NCI-H345 (cell line): ENCODE results near the gene MBOAT1.
"Not testable (repeated sequence)": the region's sequence is repeated elsewhere in the genome, so short reads cannot be mapped to it uniquely, and the experiment has no call there.

Experiments
- DNase-seq: peaks from one replicate; lab custom pipeline; 2025; lab: John Stamatoyannopoulos, UW

Gene MBOAT1

DNA sequence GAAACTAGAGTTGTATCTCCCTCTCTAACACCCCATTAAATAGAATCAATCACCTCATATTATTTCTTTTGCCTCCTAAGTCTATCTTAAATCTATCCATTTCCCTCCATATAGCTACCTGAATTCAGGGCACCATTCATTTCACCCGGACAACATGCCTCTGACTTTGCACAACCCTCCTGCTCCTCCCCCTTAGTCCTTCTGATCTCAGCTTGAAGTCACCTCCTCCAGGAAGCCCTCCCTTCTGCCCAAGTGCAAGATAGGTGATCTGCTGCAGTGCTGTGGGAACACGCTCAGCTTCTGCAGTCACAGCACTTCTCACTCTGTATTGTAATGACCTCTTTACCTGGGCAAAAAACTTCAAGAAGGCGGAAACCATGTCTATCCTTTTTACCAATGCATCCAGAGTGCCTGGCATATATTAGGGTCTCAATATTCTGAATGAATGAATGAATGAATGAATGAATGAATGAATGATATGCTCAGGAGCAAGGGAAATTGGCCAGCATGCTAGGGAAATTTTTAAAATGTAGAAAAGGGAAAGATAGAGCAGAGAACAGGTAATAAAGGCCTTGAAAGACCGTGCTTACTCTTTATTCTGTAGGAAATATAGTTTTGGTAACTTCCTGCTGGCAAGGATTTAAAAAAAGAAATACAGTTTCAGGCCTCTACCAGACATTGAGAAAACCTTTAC lies 41.7 kb downstream of the MBOAT1 start:
- DNase-seq = no peak

DNA sequence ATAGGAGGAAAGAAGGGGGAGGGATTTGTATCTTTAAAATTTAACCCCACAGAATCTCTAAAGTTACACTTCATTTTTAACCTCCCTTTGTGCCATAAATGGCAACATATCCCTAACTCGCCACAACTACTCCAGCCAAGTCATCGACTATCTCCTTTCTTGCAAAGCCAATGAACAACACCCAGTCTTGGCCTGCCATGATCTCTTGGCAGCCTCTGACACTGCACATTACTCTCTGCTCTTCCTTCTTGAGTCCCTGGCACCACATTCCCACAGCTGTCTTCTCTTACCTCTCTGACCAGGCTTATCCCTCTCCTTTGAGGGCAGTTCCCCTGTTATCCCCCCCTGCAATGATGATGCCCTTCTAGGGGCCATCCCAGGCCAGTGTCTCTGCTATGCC lies 42.5 kb downstream of the MBOAT1 start:
- no peak for DNase-seq

DNA sequence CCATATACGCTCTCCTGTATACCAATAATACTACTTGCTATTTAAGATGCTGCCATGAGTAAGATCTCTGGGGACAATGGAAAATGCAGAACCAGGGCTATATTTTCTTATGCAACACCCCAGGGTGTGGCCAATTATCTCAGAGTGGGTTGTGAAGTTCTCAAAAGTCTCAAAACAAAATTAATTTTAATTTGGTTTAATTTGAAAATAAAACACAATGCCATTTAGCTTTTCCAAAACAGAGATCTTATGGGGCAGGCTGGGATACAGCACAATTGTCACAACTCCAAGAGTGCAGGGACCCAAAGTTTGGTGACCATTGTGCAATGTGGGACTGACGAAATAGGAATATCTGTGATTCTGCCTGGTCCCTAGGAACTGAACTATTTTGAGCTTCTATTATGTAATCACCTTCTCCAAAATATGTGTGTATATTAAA lies 43.1 kb downstream of the MBOAT1 start:
- no peak for DNase-seq

DNA sequence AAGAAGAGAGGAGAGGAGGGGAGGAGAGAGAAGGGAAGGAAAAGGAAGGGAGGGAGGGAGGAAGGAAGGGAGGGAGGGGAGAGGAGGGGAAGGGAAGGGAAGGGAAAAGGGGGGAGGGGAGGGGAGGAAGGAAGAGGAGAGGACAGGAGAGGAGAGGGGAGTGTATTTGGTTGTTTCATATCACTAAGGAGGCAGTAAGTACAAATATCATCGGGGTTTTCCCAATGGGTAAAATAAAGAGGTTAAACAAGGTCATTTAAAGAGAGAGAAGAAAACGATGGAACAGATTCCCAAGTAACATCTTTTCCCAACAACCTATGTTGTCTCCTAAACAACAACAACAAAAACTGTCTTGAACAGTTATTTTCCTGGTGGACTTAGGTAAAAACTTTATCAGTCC lies 43.6 kb downstream of the MBOAT1 start:
- no peak for DNase-seq

DNA sequence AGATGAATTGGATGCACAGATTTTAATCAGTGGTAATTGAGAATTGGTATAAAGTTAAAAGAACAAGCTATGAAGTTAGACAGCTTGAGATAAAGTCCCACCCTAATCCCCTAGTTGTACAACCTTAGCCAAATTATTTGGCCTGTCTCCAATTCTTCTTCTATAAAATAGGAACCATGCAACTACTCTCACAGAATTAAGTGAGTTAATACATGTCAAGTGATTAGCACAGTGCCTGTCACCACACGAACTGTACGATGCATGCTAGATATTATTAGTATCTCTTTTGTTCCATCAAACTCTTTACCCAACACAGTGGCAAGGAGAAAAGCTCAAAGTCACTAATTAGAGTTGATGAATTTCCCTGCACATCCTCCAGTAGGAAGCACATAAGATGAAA lies 44.7 kb downstream of the MBOAT1 start:
- DNase-seq = no peak

DNA sequence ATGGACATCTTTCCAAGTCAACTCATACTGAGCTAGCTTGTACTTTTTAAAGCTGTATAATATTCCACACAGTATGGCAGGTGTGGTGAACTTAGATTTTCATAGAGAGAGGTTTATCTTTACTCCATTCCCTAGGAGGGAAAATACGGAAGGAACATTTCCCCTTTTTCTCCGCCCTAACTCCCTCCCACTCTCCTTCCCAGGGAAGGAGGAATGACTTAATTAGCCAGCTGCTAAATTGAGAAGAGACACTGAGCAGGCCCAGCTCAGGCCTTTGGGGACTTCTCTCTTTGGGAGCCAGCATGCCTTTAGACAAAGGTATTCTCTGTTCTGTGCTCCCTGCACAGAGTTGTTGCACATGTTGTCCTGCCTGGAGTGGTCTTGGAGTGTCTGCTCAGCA lies 46.1 kb downstream of the MBOAT1 start:
- DNase-seq = no peak

DNA sequence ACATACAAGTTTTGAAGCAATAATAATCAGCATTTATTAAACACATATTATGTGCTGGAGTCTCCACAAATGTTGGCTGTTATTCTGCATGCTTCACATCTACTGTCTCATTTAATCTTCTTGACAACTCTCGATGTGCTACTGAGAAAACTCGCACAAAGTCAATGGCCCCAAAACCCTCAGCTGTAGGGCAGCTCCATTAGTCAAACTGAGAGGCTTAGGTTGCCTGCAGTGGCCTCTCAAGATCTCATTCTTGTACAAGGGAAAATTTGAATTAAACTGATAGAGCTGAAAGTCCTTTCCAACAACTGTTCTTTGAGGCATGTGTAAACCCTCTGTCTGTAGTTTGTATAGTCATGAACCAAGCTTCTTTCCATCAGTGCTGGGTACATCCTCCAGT lies 49.8 kb downstream of the MBOAT1 start:
- no peak for DNase-seq

DNA sequence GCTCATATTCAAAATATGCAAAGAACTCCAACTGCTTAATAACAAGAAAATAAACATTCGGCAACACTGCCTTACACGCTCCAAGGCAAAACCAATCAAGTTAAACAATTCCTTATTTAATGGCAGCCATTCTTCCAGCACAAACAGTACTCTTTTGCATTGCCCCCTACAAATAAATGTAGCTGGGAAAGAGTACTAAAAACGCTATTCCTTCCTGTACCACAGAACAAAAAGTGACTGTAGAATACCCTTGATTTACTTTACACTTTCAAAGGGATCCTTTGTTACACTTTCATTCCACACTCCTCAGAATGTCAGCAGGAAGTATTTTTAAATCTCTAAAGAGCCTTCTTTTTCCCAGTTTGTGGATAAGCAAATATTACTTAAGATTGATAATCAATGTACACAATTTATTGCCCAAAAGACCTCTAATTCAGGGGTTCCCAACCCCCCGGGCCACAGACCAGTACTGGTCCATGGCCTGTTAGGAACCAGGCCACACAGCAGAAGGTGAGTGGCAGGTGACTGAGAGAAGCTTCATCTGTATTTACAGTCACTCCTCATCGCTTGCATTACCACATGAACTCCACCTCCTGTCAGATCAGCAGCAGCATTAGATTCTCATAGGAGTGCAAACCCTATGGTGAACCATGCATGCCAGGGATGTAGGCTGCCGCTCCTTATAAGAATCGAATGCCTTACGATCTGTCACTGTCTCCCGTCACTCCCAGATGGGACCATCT lies 51.6 kb downstream of the MBOAT1 start:
- DNase-seq = no peak

DNA sequence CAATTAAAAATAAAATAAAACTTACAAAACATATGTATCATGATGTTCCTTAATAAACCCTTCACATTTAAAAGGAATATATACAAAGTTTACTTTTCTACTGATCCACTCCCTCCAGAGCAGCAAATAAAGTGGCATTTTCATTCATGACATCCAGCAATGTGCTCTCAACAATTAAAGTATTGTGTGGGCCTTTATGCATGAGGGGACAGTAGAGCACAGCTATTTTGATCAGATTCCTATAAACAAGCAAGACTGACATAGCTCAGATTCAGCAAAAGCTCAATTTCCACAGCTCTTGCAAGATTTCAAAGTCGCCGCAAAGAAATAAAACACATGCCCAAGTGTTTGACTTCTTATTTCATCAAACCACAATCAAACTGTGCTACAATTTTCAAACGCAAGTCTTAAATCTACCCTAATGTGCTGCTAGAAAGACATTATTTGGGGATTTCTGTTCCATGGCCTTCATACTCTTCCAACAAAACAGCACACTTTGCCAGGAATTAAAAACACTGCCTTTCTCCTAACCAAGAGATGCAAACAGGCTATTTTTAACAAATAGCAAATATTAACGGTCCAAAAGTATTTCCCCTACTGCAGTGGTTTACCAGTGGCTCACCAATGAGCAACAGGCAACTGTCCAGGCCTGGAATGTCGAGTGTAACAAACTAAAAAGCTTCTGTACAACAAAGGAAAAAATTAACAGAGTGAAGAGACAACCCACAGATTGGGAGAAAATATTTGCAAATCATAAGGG lies 52.3 kb downstream of the MBOAT1 start:
- DNase-seq = no peak

DNA sequence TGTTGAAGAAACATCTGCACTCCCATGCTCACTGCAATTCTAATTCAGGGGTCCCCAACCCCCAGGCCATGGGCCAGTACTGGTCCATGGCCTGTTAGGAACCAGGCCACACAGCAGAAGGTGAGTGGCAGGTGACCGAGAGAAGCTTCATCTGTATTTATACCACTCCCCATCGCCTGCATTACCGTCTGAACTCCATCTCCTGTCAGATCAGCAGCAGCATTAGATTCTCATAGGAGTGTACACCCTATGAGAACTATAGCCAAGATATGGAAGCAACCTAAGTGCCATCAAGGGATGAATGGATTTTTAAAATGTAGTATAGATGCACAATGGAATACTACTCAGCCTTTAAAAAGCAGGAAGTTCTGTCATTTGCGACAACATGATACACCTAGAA lies 53.2 kb downstream of the MBOAT1 start:
- DNase-seq = no peak

DNA sequence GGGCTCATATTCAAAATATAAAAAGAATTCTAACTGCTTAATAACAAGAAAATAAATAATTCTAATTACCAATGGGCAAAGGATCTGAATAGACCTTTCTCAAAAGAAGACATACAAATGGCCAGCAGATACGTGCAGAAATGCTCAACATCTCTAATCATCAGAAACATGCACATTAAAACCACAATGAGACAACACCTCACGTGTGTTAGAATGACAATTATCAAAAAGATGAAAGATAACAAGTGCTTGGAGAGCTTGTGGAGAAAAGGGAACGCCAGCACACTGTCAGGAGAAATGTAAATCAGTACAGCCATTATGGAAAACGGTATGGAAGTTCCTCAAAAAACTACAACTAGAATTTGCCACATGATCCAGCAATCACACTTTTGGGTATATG lies 53.6 kb downstream of the MBOAT1 start:
- DNase-seq = no peak

DNA sequence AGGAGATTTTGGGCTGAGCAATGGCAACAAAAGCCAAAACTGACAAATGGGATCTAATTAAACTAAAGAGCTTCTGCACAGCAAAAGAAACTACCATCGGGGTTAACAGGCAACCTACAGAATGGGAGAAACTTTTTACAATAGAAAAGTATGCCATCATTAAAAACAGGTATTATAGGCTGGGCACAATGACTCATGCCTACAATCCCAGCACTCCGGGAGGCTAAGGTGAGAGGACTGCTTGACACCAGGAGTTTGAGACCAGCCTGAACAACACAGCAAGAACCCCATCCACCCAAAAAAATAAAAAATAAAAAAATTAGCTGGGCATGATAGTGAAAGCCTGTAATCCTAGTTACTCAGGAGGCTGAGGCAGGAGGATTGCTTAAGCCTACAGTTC lies 55.4 kb downstream of the MBOAT1 start:
- no peak for DNase-seq

GRCh38 chr6:20154753-20155152 lies 57.5 kb downstream of the MBOAT1 start:
- no peak for DNase-seq

GRCh38 chr6:20153194-20153593 lies 59.1 kb downstream of the MBOAT1 start:
- DNase-seq = no peak

GRCh38 chr6:20148433-20148832 lies 63.8 kb downstream of the MBOAT1 start:
- no peak for DNase-seq

DNA sequence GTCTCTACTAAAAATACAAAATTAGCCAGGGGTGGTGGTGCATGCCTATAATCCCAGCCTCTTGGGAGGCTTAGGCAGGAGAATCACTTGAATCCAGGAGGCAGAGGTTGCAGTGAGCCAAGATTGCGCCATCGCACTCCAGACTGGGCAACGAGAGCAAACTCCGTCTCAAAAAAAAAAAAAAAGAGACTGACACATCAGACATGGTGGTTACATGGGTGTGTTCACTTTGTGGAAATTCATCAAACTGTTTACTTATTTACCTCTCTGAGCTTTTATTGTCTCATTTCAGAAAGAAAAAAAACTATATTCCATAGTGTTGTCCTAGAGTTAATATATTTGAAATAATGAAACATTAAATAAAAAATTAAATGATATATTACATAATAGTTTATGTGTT lies 64.8 kb downstream of the MBOAT1 start:
- no peak for DNase-seq

- DNase-seq = not testable (repeated sequence)
Observed at GRCh38 chr6:20146831-20147230, 65.4 kb downstream of the MBOAT1 start.

GRCh38 chr6:20146291-20146690 lies 66.0 kb downstream of the MBOAT1 start:
- DNase-seq = no peak

DNA sequence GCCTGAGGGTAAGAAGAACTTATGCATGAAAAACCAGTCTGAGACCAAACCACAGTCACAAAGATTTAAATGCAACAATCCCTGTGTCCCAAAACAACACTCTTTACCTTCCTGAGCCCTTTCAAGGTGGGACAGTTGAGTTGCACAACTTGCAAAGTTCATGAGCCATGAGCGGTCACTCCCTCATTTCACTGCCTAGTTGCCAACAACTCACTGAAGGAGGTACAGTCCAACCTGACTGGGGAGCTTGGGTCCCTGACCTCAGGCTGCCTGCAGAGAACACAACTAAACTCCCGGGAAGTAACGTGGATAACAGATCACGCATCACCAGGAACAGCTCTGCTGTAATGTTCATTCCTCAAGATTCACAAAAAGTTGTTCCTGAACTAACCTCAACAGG lies 69.4 kb downstream of the MBOAT1 start:
- DNase-seq = no peak

GRCh38 chr6:20141931-20142330 lies 70.3 kb downstream of the MBOAT1 start:
- DNase-seq = no peak

- not testable (repeated sequence) for DNase-seq
Observed at GRCh38 chr6:20139127-20139963, 72.9 kb downstream of the MBOAT1 start.

DNA sequence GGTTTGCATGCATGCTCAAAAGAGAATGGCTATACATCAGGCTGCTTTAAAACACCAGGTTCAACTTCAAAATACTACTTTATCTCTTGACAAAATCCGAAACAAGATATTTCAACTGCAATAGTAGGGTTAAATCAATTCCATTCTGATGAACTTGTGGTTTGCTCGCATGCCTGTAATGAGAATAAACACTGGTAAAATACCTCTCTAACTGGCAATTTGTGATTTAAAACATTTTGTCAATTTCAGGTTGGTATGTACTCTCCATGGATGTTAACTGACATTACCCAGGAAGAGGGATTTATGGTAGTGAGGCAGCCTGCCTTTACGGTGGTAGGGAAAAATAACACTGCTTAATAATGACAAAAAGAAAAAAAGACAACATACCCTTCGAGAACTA lies 74.4 kb downstream of the MBOAT1 start:
- DNase-seq = no peak
